NCI-H2107 treated with DMSO at 0.1 percent for 48 hours (cell line): ENCODE data around the gene ACTRT3.
A peak's percentile ranks its signal among the peaks of the same experiment; 100 is the strongest.
"Not testable (repeated sequence)": the region's sequence is repeated elsewhere in the genome, so short reads cannot be mapped to it uniquely, and the experiment has no call there.

Experiments
- DNase-seq: peaks from one replicate; lab custom pipeline; 2025; ENCODE audit not compliant: unreplicated experiment; lab: John Stamatoyannopoulos, UW

Gene ACTRT3

GRCh38 chr3:169772897-169773816, 3.8 kb upstream of the ACTRT3 start, which contains the start of gene MYNN:
MYNN (plus strand) TSS chr3:169773396; CDS start chr3:169774296, 900 bp downstream.
- DNase-seq = peak; percentile 90

- peak; percentile 98 for DNase-seq
These were observed 3.0 kb upstream of the ACTRT3 start for GRCh38 chr3:169772305-169772896.

GRCh38 chr3:169771497-169772304, 2.3 kb upstream of the ACTRT3 start:
- DNase-seq = peak; percentile 94

GRCh38 chr3:169764882-169765612, 4.3 kb downstream of the ACTRT3 start, which contains the start of gene TERC:
TERC (minus strand) TSS chr3:169765060.
- peak; percentile 92 for DNase-seq

GRCh38 chr3:169764312-169764881, 5.0 kb downstream of the ACTRT3 start:
- peak; percentile 26 for DNase-seq

- no peak for DNase-seq
These were observed 8.9 kb downstream of the ACTRT3 start for GRCh38 chr3:169760479-169760878.

DNA sequence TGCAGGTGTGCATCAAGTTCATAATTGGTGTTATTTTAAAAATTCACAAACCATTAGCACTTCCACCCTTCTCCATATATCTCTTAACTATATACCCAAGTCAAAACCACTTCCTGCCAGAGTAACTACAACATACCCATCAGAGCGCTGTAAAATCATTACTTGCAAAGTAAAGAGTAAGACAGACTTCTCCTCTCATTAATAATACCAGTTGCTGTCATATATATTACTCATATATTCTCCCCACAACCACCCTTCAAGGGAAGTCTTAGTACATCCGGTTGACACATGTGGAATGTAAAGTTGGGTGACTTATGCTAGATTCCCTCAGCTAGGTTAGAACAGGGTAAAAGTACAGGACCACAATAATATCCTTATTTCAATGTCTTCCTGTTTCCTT, 10.1 kb downstream of the ACTRT3 start:
- no peak for DNase-seq

DNA sequence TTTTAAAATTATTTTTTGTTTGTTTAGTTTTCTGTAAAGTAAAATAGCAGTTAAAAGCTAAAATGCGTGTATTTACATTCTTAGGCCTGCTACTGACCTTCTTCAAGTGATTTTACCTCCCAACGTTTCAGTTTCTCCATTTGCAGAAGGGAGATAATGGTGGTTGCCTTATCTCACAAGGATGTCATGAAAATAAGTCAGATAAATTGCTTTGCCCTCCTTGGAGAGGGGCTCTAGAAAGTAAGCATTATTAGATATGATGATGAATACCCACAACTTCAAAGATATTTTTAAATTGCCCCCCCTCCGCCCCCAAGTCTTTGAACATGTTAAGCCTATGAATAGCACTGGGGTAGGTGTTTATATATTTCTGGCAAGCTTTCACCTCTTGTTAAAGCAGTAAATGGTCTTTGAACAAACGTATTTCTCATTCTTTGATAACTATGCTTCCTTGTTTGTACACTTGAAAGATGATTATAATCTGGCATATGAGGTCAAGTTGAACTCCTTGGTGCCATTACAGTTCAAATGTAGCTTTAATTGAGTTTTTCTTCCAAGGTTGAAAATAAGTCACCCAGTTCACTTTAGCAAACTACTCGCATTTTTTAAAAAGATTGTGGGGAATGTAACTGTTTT, 10.9 kb downstream of the ACTRT3 start:
- no peak for DNase-seq

- DNase-seq = no peak
These were observed 13.9 kb downstream of the ACTRT3 start for GRCh38 chr3:169755488-169755887.

DNA sequence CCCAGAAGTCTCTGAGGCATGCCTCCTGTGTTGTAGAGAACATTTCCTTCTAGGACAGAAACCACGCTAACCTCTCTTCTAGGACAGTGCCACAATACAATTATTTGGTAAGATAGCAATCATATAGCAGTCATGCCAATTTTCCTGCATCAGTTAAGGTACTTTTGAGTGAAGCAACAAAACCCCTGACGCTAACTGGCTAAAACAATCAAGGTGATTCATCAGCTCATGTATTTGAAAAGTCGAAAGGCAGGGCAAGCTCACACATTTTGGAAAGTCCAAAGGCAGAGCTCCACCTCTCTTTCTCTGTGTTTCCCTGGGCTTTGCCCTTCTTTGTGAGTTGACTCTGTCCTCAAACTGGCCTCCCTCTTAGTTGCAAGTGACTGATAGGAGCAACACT, 14.7 kb downstream of the ACTRT3 start:
- no peak for DNase-seq

- DNase-seq = no peak
These were observed 17.5 kb downstream of the ACTRT3 start for GRCh38 chr3:169751875-169752274.

DNA sequence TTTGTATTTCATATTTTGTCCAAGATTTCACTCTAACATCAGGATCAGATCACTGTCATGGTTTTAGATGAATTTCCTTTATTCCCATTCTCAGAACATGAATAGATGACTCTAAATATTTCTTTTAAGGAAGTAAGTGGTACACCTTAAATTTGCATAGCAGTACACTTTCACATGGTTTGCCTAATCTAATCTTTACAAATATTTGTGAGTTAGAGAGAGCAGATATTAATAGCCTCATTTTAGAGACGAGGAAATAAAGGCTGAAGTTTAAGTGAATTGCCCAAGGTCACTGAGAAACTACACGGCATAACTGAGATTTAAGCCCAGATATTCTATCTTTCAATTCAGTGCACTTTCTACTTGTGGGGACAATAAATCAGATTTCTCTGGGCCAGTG, 18.7 kb downstream of the ACTRT3 start:
- no peak for DNase-seq

DNA sequence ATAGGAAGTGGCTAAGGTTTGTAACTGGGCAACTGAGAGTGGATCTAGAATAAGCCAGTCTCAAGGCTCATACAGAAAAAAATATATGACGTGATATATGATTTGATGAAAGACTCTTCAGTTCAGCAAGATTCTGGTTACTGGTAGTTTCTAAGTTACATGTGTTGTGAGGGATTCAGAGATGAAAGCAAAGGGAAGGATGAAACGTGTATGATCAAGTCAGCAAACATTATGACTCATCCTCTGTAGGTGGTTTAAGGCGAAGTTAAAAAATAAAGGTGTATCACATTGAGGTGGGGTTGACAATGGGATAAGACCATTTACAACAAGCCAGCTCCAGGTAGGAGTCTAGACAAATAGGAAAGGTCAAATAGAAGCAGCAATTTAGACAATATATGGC, 20.7 kb downstream of the ACTRT3 start:
- no peak for DNase-seq

DNA sequence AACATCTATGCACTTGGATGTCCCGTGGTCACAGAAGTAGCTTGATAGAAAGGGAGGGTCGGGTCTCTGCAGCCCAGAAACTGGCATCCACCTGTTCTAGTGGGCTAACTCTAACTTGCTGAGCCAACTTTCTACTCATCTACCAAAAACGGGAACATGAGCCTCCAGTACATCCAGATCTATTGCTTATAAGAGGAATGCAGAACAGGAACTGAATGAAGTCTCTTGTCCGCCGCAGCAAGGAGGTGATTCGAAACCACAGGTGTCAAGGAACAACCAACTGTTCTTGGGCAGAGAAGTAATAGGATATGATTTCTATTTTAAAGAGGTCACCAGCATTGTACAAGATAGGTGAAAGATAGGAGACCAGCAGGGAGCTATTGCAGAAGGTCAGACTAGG, 22.4 kb downstream of the ACTRT3 start:
- DNase-seq = no peak

DNA sequence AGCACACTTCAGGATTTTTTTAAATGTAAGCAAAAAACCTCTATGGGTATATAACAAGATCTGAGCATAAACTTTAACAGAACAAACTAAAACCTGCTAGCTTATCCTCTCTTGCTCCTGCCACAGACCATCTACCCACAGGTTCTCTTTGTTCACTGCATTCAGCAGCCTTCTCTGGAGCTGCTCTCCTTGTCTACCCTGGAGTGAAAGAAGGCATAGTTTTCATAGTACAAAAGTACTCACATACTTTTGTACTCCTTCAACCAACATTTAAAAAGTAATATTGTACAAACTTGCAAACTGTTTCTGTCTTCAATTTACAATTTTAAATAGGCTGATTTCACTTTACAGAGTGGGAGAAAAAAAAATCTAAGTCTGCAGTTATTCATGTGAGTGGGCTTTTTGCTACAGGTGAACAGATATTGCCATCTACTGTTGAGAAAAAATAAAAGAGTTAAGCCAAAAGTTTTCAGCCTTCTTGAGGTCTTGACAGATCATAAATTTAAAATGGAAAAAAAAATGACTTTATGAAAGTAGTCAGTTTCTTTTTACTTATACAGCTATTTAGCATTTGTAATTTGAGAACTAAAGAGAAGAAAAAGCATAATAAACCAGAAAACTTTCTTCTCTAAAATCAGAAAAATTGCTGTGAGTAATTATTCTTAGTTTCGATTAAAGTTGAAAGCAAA, 24.9 kb downstream of the ACTRT3 start:
- peak; percentile 80 for DNase-seq

- no peak for DNase-seq
These were observed 30.3 kb downstream of the ACTRT3 start for GRCh38 chr3:169739067-169739466.

DNA sequence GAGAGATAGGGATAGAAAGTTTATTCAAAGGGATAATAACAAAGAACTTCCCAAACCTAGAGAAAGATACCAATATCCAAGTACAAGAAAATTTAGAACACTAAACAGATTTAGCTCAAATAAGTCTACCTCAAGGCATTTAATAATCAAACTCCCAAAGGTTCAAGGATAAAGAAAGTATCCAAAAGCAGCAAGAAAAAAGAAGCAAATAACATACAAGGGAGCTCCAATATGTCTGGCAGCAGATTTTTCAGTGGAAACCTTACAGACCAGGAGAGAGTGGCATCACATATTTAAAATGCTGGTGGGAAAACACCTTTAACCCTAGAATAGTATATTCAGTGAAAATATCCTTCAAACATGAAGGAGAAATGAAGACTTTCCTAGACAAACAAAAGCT, 37.5 kb downstream of the ACTRT3 start:
- DNase-seq = not testable (repeated sequence)

- DNase-seq = no peak
These were observed 46.6 kb downstream of the ACTRT3 start for GRCh38 chr3:169722724-169723123.

DNA sequence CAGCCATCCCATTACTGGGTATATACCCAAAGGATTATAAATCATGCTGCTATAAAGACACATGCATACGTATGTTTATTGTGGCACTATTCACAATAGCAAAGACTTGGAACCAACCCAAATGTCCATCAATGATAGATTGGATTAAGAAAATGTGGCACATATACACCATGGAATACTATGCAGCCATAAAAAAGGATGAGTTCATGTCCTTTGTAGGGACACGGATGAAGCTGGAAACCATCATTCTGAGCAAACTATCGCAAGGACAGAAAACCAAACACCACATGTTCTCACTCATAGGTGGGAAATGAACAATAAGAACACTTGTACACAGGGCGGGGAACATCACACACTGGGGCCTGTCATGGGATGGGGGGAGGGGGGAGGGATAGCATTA, 50.9 kb downstream of the ACTRT3 start:
- not testable (repeated sequence) for DNase-seq
